Muscle of arm (tissue), 12 donors: ENCODE data around the gene ANKRD17. TPM values are rescaled to one million over a fixed set of nuclear protein-coding genes. Genes with fewer than 3 reads are reported as not detected.
A peak's percentile ranks its signal among the peaks of the same experiment; 100 is the strongest.
"Not testable (repeated sequence)": the region's sequence is repeated elsewhere in the genome, so short reads cannot be mapped to it uniquely, and the experiment has no call there.

Experiments
- DNase-seq: peaks from one replicate; pipeline ENCODE4 v3.0.0-alpha.2; 2013
- polyA plus RNA-seq, 12 donors: library from polyadenylated mRNA; unstranded; fragments of 120-200 nt; gene quantifications; one replicate each; pipeline ENCODE4 v1.2.1, GENCODE V29; 2013; ENCODE audit not compliant: insufficient read length in 12 of 12

The ANKRD17 gene
- polyA plus RNA-seq, 12 donors: 47.6 to 71.0 (median 55.5) TPM; not detected in 1

DNA sequence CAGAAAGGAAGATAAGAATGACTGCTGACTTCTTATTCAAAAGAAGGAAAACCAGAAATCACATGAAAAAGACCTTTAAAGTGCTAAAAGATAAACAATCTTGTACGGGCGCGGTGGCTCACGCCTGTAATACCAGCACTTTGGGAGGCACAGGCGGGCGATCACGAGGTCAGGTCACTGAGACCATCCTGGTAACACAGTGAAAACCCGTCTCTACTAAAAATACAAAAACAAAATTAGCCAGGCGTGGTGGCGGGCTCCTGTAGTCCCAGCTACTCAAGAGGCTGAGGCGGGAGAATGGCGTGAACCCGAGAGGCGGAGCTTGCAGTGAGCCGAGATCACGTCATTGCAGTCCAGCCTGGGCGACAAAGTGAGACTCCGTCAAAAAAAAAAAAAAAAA is 54.6 kb downstream of the ANKRD17 start:
- not testable (repeated sequence) for DNase-seq

GRCh38 chr4:73197220-73197619 is 61.4 kb downstream of the ANKRD17 start:
- DNase-seq: no peak

DNA sequence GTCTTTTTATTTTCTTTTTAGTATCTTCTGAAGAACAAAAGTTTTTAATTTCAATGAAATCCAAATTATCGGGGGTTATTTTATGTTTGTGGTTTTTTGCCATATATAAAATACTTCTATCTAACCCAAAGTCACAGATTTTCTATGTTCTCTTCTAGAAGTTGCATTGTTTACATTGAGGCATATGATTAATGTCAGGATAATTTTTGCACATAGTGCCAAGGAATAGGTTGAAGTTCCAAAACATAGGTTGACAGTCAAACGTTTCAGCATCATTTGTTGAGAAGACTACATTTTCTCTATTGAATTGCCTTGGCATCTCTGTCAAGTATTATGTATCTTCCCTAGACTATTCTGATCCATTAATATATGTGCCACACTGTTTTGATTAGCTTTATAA is 64.5 kb downstream of the ANKRD17 start:
- DNase-seq: no peak

DNA sequence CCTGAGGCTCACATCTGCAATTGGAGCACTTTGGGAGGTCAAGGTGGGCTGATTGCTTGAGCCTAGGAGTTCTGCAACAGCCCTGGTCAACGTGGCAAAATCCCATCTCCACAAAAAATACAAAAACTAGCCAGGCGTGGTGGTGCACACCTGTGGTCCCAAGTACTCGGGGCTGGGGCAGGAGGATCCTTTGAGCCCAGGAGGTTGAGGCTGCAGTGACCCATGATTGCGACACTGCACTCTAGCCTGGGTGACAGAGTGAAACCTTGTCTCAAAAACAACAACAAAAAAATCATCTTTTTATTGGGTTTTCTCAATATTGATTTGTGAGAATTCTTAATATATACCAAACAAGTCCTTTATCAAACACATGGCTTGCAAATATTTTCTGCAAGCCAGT is 64.9 kb downstream of the ANKRD17 start:
- no peak for DNase-seq

- DNase-seq: no peak
Measured at GRCh38 chr4:73193155-73193554, 65.4 kb downstream of the ANKRD17 start.

- no peak for DNase-seq
Measured at GRCh38 chr4:73189274-73189810, 69.3 kb downstream of the ANKRD17 start.

DNA sequence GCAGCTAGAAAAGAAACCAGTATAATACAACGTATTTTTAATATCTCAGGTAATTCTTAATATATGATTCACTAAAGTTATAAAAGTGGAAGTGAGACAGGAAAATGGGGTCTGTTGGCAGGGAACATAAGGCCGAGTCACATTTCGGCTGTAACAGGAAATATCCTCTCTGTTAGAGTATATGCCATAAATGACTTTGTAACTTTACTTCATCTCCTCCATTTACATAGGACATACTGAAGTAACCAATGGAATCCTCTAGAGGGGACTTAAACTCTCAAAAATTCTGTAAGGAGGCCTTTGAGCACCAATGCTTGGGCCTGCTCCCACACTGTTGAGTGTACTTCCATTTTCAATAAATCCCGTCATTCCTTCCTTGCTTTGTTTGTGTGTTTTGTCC is 71.3 kb downstream of the ANKRD17 start:
- DNase-seq: no peak

- DNase-seq: no peak
Measured at GRCh38 chr4:73185903-73186302, 72.7 kb downstream of the ANKRD17 start.

- DNase-seq: no peak
Measured at GRCh38 chr4:73181231-73181630, 77.4 kb downstream of the ANKRD17 start.

DNA sequence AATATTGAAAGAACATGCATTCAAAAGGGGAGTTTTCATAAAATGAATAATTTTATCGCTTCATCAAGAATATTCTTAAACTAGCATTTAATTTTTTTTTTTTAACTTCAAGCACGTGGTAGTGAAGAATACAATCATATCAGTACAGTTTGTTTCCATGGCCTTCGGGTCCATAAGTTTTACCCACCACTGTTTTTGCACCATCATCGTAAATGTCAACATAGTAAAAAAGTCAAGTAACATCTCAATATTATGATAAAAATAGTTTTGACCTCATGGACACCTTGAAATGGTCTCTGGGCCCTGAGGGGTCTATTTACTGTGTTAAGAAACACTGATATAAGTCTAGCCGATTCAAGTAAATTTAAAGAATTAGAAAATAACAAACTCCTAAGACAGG is 80.2 kb downstream of the ANKRD17 start:
- DNase-seq: no peak

- no peak for DNase-seq
Measured at GRCh38 chr4:73172161-73172560, 86.4 kb downstream of the ANKRD17 start.

- DNase-seq: no peak
Measured at GRCh38 chr4:73170518-73171198, 87.9 kb downstream of the ANKRD17 start.

- no peak for DNase-seq
Measured at GRCh38 chr4:73166212-73166611, 92.4 kb downstream of the ANKRD17 start.

DNA sequence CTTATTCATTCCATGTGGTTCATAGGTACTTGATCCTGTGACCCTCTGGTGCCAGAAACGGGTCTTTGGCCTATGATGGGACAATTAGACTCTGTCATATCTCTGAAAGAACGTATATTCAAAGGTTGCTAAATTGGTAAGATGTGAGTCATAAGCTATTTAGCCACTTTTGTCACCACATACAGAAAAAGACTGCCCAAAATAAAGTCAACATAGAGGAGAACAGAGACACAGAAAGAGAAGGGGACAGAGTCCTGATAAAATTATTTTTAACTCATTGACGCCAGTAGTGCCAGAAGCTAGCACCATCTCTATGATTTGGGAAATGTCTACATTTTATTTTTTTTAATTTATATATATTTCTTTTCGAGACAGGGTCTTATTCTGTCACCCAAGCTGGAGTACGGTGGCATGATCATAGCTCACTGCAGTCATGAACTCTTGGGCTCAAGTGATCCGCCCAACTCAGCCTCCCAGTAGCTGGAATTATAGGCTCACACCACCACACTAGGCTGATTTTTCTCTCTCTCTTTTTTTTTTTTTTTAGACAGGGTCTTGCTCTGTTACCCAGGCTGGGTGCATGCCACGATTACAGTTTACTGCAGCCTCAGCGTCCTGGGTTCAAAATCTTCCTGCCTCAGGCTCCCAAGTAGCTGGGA is 96.9 kb downstream of the ANKRD17 start:
- DNase-seq: no peak

- DNase-seq: no peak
Measured at GRCh38 chr4:73156394-73156793, 102.2 kb downstream of the ANKRD17 start.

DNA sequence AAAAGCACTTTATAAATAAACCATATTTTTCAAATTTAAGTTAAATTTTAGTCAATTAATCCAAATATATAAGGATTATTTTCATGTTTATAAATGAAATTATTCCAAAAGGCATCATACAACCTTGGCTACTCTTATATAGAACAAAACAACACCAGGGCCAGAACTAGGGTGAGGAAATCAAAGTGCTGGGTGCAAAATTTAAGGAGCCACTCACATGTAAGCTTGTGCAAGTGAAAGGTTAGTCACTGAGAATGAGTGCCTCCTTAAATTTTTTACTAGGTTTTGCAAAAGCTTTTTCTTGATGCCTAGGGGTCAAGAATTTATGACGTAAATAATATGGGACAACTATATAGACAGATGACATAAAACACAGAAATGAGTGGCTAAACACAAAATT is 105.7 kb downstream of the ANKRD17 start:
- no peak for DNase-seq

GRCh38 chr4:73142995-73143547 is 115.5 kb downstream of the ANKRD17 start:
- DNase-seq: no peak

- DNase-seq: peak; percentile 18
Measured at GRCh38 chr4:73139991-73140390, 118.6 kb downstream of the ANKRD17 start.

GRCh38 chr4:73139245-73139644 is 119.4 kb downstream of the ANKRD17 start:
- no peak for DNase-seq

DNA sequence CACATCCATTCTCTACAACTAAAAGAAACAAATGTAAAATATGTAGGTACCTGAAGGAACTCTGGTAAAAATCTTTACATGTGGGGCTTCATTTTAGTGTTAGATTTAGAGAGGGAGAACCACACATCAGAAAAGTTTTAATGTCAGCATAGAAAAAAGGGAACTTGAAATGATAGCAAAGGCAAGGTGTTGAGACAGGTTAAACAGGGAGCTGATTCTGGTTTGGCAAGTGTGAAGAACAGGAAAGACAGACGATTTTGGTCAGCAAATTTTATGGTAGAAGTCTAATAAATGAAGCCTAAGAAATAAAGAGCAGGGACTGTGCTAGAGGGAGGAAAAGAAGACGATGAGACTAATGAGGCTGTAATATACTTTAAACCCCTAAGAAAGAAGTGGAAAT is 121.5 kb downstream of the ANKRD17 start:
- no peak for DNase-seq

DNA sequence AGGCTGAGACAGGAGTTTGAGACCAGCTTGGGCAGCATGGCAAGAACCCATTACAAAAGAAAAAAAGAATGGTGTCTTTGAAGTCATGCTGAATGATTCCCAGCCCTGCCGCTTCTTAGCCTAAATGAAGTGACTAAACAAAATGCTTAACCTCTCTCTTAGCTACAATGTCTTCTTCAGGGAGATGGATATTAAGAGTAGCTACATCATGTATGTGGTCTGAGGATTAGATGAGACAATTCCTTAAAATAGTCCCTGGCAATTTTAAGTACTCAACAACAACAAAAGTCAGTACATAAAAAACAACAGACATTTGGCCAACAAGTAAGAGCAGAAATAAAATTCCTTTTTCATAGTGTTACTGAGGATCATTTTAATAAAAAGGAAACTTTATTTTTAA is 124.8 kb downstream of the ANKRD17 start:
- DNase-seq: no peak

GRCh38 chr4:73131281-73131680 is 127.3 kb downstream of the ANKRD17 start:
- DNase-seq: no peak

DNA sequence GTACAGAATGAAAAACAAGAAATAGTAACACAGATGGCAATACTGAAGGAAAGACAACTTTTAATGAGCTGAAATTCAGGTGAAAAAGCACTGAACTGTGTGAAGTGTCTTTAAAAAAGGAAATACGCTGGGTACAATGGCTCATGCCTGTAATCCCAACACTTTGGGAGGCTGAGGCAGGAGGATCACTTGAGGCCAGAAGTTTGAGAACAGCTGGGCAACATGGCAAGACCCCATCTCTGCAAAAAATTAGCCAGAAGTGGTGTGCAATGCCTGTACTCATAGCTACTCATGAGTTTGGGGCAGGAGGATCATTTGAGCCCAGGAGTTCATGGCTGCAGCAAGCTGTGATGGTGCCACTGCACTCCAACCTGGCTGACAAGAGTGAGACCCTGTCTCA is 129.3 kb downstream of the ANKRD17 start:
- DNase-seq: no peak
